ENCODE results near the gene C6orf132. TPM values are rescaled to one million over a fixed set of nuclear protein-coding genes. Genes with fewer than 3 reads are reported as not detected.

The C6orf132 gene
- total RNA-seq, 1 donor from 2014 or later, result 11.8 TPM

DNA sequence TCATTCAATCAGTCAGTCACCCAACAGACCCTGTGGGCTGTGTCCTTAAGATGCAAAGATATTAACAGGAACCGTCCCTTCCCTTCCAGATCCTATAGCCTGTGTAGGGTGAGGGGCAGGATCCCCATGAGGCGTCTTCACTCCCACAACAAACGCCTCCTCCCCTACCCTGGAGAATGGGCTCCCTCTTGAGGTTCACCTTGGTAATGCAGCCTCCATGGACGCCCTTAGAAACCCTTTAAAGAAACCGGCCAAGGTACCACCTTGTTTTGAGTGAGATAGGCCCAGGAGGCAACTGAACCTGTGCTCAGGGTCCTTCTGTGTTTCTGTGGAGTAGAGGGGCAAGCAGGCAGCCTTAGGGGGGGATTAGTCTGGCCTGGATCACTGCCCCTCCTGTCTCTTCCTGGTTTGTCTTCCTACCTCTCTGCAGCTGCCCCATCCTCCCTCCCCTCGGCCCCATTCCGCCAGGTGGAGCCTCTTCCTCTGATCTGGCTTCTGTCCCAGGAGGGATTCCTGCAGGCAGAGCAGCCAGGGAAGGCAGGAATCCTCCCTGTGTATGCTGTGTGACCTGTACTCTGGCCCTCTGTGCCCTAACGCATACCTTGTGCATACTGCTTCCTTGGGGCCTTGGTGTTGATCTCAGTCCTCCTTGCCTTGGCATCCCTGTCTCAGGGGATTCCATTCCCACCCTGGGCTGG is 24.2 kb upstream of the C6orf132 start:
- Mint-ChIP-seq H3K36me3 (ENCODE audit: insufficient read depth) (no peaks in the 10 kb centered on the region), H3K27ac (no peak overlapping the region), H3K9me3 (ENCODE audit: low read depth) (no peaks in the 10 kb centered on the region), H3K4me3 (ENCODE audit: low read depth) (no peak overlapping the region), H3K27me3 (peaks cover 5% of the 10 kb centered on the region), H3K4me1 (ENCODE audit: low read depth) (peaks cover 2% of the 10 kb centered on the region)
- DNase-seq (ENCODE audit: low spot score, unreplicated experiment), result peak; percentile 78
- TF ChIP-seq, protein P1, sequence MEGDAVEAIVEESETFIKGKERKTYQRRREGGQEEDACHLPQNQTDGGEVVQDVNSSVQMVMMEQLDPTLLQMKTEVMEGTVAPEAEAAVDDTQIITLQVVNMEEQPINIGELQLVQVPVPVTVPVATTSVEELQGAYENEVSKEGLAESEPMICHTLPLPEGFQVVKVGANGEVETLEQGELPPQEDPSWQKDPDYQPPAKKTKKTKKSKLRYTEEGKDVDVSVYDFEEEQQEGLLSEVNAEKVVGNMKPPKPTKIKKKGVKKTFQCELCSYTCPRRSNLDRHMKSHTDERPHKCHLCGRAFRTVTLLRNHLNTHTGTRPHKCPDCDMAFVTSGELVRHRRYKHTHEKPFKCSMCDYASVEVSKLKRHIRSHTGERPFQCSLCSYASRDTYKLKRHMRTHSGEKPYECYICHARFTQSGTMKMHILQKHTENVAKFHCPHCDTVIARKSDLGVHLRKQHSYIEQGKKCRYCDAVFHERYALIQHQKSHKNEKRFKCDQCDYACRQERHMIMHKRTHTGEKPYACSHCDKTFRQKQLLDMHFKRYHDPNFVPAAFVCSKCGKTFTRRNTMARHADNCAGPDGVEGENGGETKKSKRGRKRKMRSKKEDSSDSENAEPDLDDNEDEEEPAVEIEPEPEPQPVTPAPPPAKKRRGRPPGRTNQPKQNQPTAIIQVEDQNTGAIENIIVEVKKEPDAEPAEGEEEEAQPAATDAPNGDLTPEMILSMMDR (IDR thresholded peaks at IDR 0.05; ENCODE audit: unreplicated experiment), result peak; percentile 89

DNA sequence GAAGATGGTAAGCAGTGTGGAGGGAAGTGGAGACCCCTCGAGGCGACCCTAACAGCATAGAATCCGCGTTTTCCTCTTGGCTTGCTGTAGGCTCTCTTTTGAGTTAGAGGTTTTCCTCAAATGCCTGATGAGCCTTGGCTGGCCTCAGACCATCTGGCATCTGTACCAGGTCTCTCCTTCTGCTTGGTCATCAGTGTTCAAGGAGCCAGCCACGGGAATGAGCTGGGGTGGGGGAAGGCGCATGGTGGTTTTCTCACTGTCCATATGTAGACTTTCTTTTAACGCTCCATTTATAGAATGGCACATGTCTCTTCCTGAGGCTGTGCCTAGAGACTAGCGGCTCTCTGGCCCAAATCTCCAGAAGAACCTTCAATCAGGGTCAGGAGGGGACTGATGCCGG is 22.6 kb upstream of the C6orf132 start:
- no peak overlapping the region for H3K27ac Mint-ChIP-seq
- no peaks in the 10 kb centered on the region for H3K9me3 Mint-ChIP-seq (ENCODE audit: low read depth)
- H3K4me1 Mint-ChIP-seq (ENCODE audit: low read depth), result peaks cover 2% of the 10 kb centered on the region
- no peak overlapping the region for H3K4me3 Mint-ChIP-seq (ENCODE audit: low read depth)
- DNase-seq (ENCODE audit: low spot score, unreplicated experiment), result no peak
- no peaks in the 10 kb centered on the region for H3K36me3 Mint-ChIP-seq (ENCODE audit: insufficient read depth)
- TF ChIP-seq, protein P1 (IDR thresholded peaks at IDR 0.05; ENCODE audit: unreplicated experiment), result no peak
- H3K27me3 Mint-ChIP-seq, result peaks cover 20% of the 10 kb centered on the region

DNA sequence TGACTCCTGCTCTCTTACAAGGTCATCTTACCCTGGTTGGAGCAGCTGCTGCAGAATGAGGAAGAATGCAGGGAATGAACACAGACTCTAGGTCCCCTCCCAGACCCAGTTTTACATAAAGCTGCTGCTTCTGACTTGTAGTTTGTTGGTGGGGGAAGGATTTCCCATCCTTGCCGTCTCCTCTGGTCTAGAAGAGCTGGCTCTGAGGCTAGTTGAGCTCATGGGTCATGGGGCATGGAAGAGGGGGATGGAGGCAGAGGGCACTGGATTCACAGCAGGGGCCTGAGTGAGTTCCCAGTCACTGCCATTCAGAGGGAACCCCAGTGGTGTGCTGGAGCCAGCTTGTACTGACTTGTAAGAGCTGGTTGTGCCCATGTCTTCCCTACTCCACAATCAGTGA is 21.6 kb upstream of the C6orf132 start:
- Mint-ChIP-seq H3K4me3 (ENCODE audit: low read depth) (no peak overlapping the region), H3K27ac (no peak overlapping the region), H3K36me3 (ENCODE audit: insufficient read depth) (no peaks in the 10 kb centered on the region), H3K27me3 (peaks cover 20% of the 10 kb centered on the region), H3K9me3 (ENCODE audit: low read depth) (no peaks in the 10 kb centered on the region), H3K4me1 (ENCODE audit: low read depth) (peaks cover 2% of the 10 kb centered on the region)
- TF ChIP-seq, protein P1 (IDR thresholded peaks at IDR 0.05; ENCODE audit: unreplicated experiment), result no peak
- no peak for DNase-seq (ENCODE audit: low spot score, unreplicated experiment)

DNA sequence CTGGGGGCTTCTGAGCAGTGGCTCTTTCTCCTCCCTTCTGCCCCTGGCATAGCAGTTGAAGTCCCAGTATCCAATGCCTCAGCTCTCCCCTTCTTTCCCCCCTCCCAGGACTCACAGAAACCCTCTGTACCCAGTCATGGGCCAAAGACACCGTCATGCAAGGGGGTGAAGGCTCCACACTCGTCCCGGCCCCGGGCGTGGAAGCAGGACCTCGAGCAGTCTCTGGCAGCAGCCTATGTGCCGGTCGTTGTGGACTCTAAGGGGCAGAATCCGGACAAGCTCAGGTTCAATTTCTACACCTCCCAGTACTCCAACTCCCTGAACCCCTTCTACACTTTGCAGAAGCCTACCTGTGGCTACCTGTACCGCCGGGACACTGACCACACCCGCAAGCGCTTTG is 20.4 kb upstream of the C6orf132 start:
- TF ChIP-seq, protein P1 (IDR thresholded peaks at IDR 0.05; ENCODE audit: unreplicated experiment), result no peak
- Mint-ChIP-seq H3K27ac (no peak overlapping the region), H3K4me1 (ENCODE audit: low read depth) (peaks cover 2% of the 10 kb centered on the region), H3K4me3 (ENCODE audit: low read depth) (no peak overlapping the region), H3K9me3 (ENCODE audit: low read depth) (no peaks in the 10 kb centered on the region), H3K27me3 (peaks cover 19% of the 10 kb centered on the region), H3K36me3 (ENCODE audit: insufficient read depth) (no peaks in the 10 kb centered on the region)
- DNase-seq (ENCODE audit: low spot score, unreplicated experiment), result no peak

DNA sequence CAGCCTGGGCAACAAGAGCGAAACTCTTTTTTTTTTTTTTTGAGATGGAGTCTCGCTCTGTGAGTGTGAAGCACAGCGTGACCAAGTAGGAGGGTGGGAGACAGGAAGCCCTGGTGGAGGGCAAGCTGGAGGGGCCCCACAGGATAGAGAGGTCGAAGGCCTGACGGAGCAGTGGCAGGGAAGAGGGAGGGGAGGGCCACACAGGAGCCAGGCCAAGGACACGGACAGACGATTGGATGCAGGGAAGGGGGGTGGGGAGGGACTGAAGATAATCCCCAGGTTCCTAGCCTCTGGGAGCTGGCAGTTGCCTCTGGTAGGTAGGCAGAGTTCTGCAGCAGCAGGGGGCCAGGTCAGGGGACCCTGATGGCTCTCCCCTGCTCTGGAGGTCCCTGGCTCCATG is 20.0 kb upstream of the C6orf132 start:
- TF ChIP-seq, protein P1 (IDR thresholded peaks at IDR 0.05; ENCODE audit: unreplicated experiment), result no peak

More for the DNA sequence above, 20.0 kb upstream of the C6orf132 start:
- peaks cover 20% of the 10 kb centered on the region for H3K27me3 Mint-ChIP-seq
- no peaks in the 10 kb centered on the region for H3K36me3 Mint-ChIP-seq (ENCODE audit: insufficient read depth)
- no peak overlapping the region for H3K27ac Mint-ChIP-seq
- DNase-seq (ENCODE audit: low spot score, unreplicated experiment), result no peak
- no peak overlapping the region for H3K4me3 Mint-ChIP-seq (ENCODE audit: low read depth)
- H3K4me1 Mint-ChIP-seq (ENCODE audit: low read depth), result peaks cover 2% of the 10 kb centered on the region
- no peaks in the 10 kb centered on the region for H3K9me3 Mint-ChIP-seq (ENCODE audit: low read depth)

Data from progenitor cell of endocrine pancreas (in vitro differentiated cells).